IMR-90 (cell line): ENCODE measurements around the gene ADAMTSL5. TPM values are rescaled to one million over a fixed set of nuclear protein-coding genes. Genes with fewer than 3 reads are reported as not detected.

Source experiments
- ATAC-seq: fragments of 200-7000 bp; cut with Tn5 transposase; 2 replicates; pipeline ENCODE4 v1.9.1; 2020; ENCODE audit warnings: low read depth, mild to moderate bottlenecking, moderate library complexity
- BruUV-seq: library from RNA; stranded (reverse); fragments of 400-500 nt; replicated peaks from 2 replicates; lab custom pipeline; 2021; lab: Mats Ljungman, UMichigan
- CTCF ChIA-PET: fragments of 300-600 bp; formaldehyde crosslinking; extraction: SDS; loops from one replicate; lab custom pipeline; 2021; ENCODE audit warnings: antibody characterized with exemption; lab: Yijun Ruan, JAX
- POLR2A ChIA-PET: fragments of 300-600 bp; sonication (Branson Sonifier 250); formaldehyde crosslinking; loops from one replicate; lab custom pipeline; 2022; ENCODE audit warnings: antibody characterized with exemption; ENCODE audit not compliant: unreplicated experiment; lab: Charles Lee
- DNase-seq: peaks from one replicate; pipeline ENCODE4 v3.0.0; 2013
- H2AFZ ChIP-seq: replicated peaks from 2 replicates; pipeline ENCODE3; 2013; ENCODE audit warnings: low read length, mild to moderate bottlenecking; ENCODE audit not compliant: poor library complexity
- H2AK5ac ChIP-seq: 2 replicates; pipeline ENCODE4 v1.6.1; 2013; ENCODE audit warnings: low read depth, low read length, inconsistent platforms
- H2AK9ac ChIP-seq: replicated peaks from 2 replicates; pipeline ENCODE3; 2013; ENCODE audit warnings: mild to moderate bottlenecking, low read depth, low read length, moderate library complexity; ENCODE audit not compliant: poor library complexity
- H2BK120ac ChIP-seq: 2 replicates; pipeline ENCODE4 v1.6.1; 2013; ENCODE audit warnings: low read depth, low read length, inconsistent platforms
- H2BK15ac ChIP-seq: 3 replicates; pipeline ENCODE4 v1.6.1; 2013; ENCODE audit warnings: low read depth, low read length, inconsistent platforms
- H2BK20ac ChIP-seq: 2 replicates; pipeline ENCODE4 v1.6.1; 2013; ENCODE audit warnings: low read depth, mild to moderate bottlenecking, inconsistent platforms, low read length, moderate library complexity
- H2BK5ac ChIP-seq: 2 replicates; pipeline ENCODE4 v1.6.1; 2013; ENCODE audit warnings: mild to moderate bottlenecking, low read depth, low read length, inconsistent platforms; ENCODE audit not compliant: poor library complexity, severe bottlenecking
- H3K14ac ChIP-seq: replicated peaks from 2 replicates; pipeline ENCODE4 v1.6.1; 2013; ENCODE audit warnings: low read depth, low read length, inconsistent platforms
- H3K18ac ChIP-seq: 2 replicates; pipeline ENCODE4 v1.6.1; 2013; ENCODE audit warnings: low read depth, low read length, control low read depth
- H3K23ac ChIP-seq: 2 replicates; pipeline ENCODE4 v1.6.1; 2013; ENCODE audit warnings: low read depth, low read length, inconsistent platforms
- H3K27ac ChIP-seq: 2 replicates; pipeline ENCODE4 v1.5.1; 2013; ENCODE audit warnings: mild to moderate bottlenecking, control low read depth, low read length; ENCODE audit not compliant: insufficient read depth
- H3K27me3 ChIP-seq: 2 replicates; pipeline ENCODE4 v1.6.1; 2013; ENCODE audit warnings: low read length; ENCODE audit not compliant: control insufficient read depth, insufficient read depth
- H3K36me3 ChIP-seq: 2 replicates; pipeline ENCODE4 v1.6.1; 2013; ENCODE audit warnings: low read length, mixed read lengths; ENCODE audit not compliant: control insufficient read depth, insufficient read depth
- H3K4ac ChIP-seq: 2 replicates; pipeline ENCODE4 v1.6.1; 2013; ENCODE audit warnings: low read depth, low read length, inconsistent platforms
- H3K4me1 ChIP-seq: 2 replicates; pipeline ENCODE4 v1.6.1; 2013; ENCODE audit warnings: low read length, mixed read lengths; ENCODE audit not compliant: control insufficient read depth, insufficient read depth
- H3K4me2 ChIP-seq: 2 replicates; pipeline ENCODE4 v1.6.1; 2013; ENCODE audit warnings: low read depth, mild to moderate bottlenecking, control low read depth, low read length, moderate library complexity
- H3K4me3 ChIP-seq: 2 replicates; pipeline ENCODE4 v1.5.1; 2013; ENCODE audit warnings: low read depth, mild to moderate bottlenecking, control low read depth, low read length, moderate library complexity; ENCODE audit not compliant: insufficient read depth
- H3K56ac ChIP-seq: 2 replicates; pipeline ENCODE4 v1.6.1; 2013; ENCODE audit warnings: low read length, inconsistent platforms; ENCODE audit not compliant: insufficient read depth; ENCODE audit errors: extremely low read depth
- H3K79me1 ChIP-seq, 2 experiments: 2 replicates each; pipeline ENCODE4 v1.6.1; 2013; ENCODE audit warnings: low read length in 2 of 2, inconsistent platforms in 1 of 2, low read depth in 1 of 2
- H3K9ac ChIP-seq: 2 replicates; pipeline ENCODE4 v1.6.1; 2013; ENCODE audit warnings: low read depth, low read length, control low read depth
- H3K9me1 ChIP-seq: 2 replicates; pipeline ENCODE4 v1.6.1; 2013; ENCODE audit warnings: low read length, inconsistent platforms; ENCODE audit not compliant: insufficient read depth
- H3K9me3 ChIP-seq: 2 replicates; pipeline ENCODE4 v1.6.1; 2013; ENCODE audit warnings: low read length; ENCODE audit not compliant: control insufficient read depth, insufficient read depth
- H4K20me1 ChIP-seq: 2 replicates; pipeline ENCODE4 v1.6.1; 2013; ENCODE audit warnings: low read length, inconsistent platforms; ENCODE audit not compliant: insufficient read depth
- H4K5ac ChIP-seq: 2 replicates; pipeline ENCODE4 v1.6.1; 2013; ENCODE audit warnings: mild to moderate bottlenecking, low read depth, low read length, control low read depth
- H4K8ac ChIP-seq, 2 experiments: 2 replicates each; pipeline ENCODE4 v1.6.1; 2013; ENCODE audit warnings: low read depth in 2 of 2, low read length in 2 of 2, control low read depth in 1 of 2, inconsistent platforms in 1 of 2
- H4K91ac ChIP-seq: 2 replicates; pipeline ENCODE4 v1.6.1; 2013; ENCODE audit warnings: low read depth, low read length, inconsistent platforms; ENCODE audit not compliant: insufficient read depth
- BHLHE40 ChIP-seq: fragments of 150-350 bp; IDR thresholded peaks from 2 replicates; pipeline ENCODE4 v1.6.1; 2016; ENCODE audit warnings: mild to moderate bottlenecking, low read depth, low read length
- CHD1 ChIP-seq: IDR thresholded peaks from 2 replicates; pipeline ENCODE4 v1.6.1; 2012; ENCODE audit warnings: low read depth, low read length, improper control_type of control experiment
- CTCF ChIP-seq: conservative IDR thresholded peaks from 2 replicates; pipeline ENCODE4 v1.5.1; 2012; ENCODE audit warnings: mild to moderate bottlenecking, low read depth, low read length, improper control_type of control experiment
- ELK1 ChIP-seq: fragments of 150-350 bp; IDR thresholded peaks from 2 replicates; pipeline ENCODE4 v1.6.1; 2016; ENCODE audit warnings: low read depth, mild to moderate bottlenecking, low read length, moderate library complexity, borderline replicate concordance
- FOS ChIP-seq: fragments of 150-350 bp; IDR thresholded peaks from 2 replicates; pipeline ENCODE4 v1.6.1; 2016; ENCODE audit warnings: low read depth, low read length
- MAFK ChIP-seq: IDR thresholded peaks from 2 replicates; pipeline ENCODE4 v1.6.1; 2012; ENCODE audit warnings: low read depth, low read length, improper control_type of control experiment
- MAZ ChIP-seq: IDR thresholded peaks from 2 replicates; pipeline ENCODE4 v1.6.1; 2012; ENCODE audit warnings: low read depth, mild to moderate bottlenecking, low read length, improper control_type of control experiment, moderate library complexity, borderline replicate concordance
- MXI1 ChIP-seq: IDR thresholded peaks from 2 replicates; pipeline ENCODE4 v1.6.1; 2012; ENCODE audit warnings: low read depth, mild to moderate bottlenecking, low read length, moderate library complexity, borderline replicate concordance
- POLR2A ChIP-seq: IDR thresholded peaks from 2 replicates; pipeline ENCODE4 v1.6.1; 2012; ENCODE audit warnings: mild to moderate bottlenecking, low read depth, low read length
- RCOR1 ChIP-seq: IDR thresholded peaks from 2 replicates; pipeline ENCODE4 v1.6.1; 2012; ENCODE audit warnings: mild to moderate bottlenecking, low read length, improper control_type of control experiment; ENCODE audit not compliant: insufficient replicate concordance
- RFX5 ChIP-seq: IDR thresholded peaks from 2 replicates; pipeline ENCODE4 v1.8.0; 2012; ENCODE audit warnings: low read depth, mild to moderate bottlenecking, low read length, moderate library complexity
- SMC3 ChIP-seq: fragments of 150-350 bp; IDR thresholded peaks from 2 replicates; pipeline ENCODE4 v1.6.1; 2016; ENCODE audit warnings: low read depth, mild to moderate bottlenecking, antibody characterized with exemption, low read length, moderate library complexity
- USF2 ChIP-seq: fragments of 150-350 bp; IDR thresholded peaks from 2 replicates; pipeline ENCODE4 v1.6.1; 2017; ENCODE audit warnings: mild to moderate bottlenecking, antibody characterized with exemption, low read length, low read depth
- WGBS, 2 experiments: methylation state at CpG; one replicate each; pipeline versions ENCODE4 v1.1.5 to v1.1.7; 2013; ENCODE audit warnings: missing lambda C conversion rate in 2 of 2; ENCODE audit not compliant: insufficient read length in 1 of 2; ENCODE audit errors: extremely low coverage in 2 of 2; 5-methylcytosine and 5-hydroxymethylcytosine counted together
- dilution Hi-C: fragments of 300-500 bp; cut with HindIII; formaldehyde crosslinking; loops from one replicate; pipeline ENCODE4 v1.14.3; 2018; ENCODE audit warnings: low sequenced_read_pairs; ENCODE audit not compliant: unreplicated experiment
- in situ Hi-C: fragments of 300-500 bp; cut with MboI; formaldehyde crosslinking; loops from 3 replicates; pipeline ENCODE4 v1.14.3; 2019; ENCODE audit warnings: low sequenced_read_pairs, inconsistent platforms, mixed read lengths
- intact Hi-C: fragments of 100-400 bp; cut with micrococcal nuclease; formaldehyde crosslinking; loops from 2 replicates; pipeline ENCODE4 v1.10.0; 2022
- polyA plus RNA-seq, 3 experiments: library from polyadenylated mRNA; depleted of rRNA; stranded (reverse); fragments of >200 nt; gene quantifications; 2 replicates each; pipeline ENCODE4 v1.2.3, GENCODE V29; 2012; ENCODE audit warnings: low replicate concordance in 1 of 3
- total RNA-seq: library from RNA; depleted of rRNA; stranded (reverse); fragments of >200 nt; gene quantifications from 2 replicates; pipeline ENCODE4 v1.2.3, GENCODE V29; 2012

Gene ADAMTSL5
- total and polyA plus RNA-seq, 2 of the 4 experiments (the other 2 are of a cell fraction), result 0.90 to 10.8 TPM

GRCh38 chr19:1527650-1528309, 15.0 kb upstream of the ADAMTSL5 start:
- ATAC-seq (no peak), DNase-seq (no peak)
- H3K14ac ChIP-seq, result no peak overlapping the region
- H2BK5ac ChIP-seq, result no peak overlapping the region
- ChIA-PET CTCF (no interaction called here), POLR2A (interaction anchor here (0.7 kb wide), 1 partner anchor 126 kb away, joined by 4 read pairs; no protein-coding TSS in a partner anchor)
- no peak for TF ChIP-seq FOS
- no peak for TF ChIP-seq RFX5
- no peak for TF ChIP-seq USF2
- no peak for TF ChIP-seq SMC3
- TF ChIP-seq MXI1, result no peak
- no peak for TF ChIP-seq ELK1
- no peak for TF ChIP-seq CTCF
- TF ChIP-seq CHD1, result no peak
- TF ChIP-seq MAZ, result no peak
- no peak for TF ChIP-seq MAFK
- TF ChIP-seq BHLHE40, result no peak
- TF ChIP-seq POLR2A, result no peak
- TF ChIP-seq RCOR1, result no peak
- no peak overlapping the region for H3K9ac ChIP-seq
- H4K91ac ChIP-seq, result no peak overlapping the region
- no TSS peak for BruUV-seq
- H3K27ac ChIP-seq, result no peak overlapping the region
- H3K4ac ChIP-seq, result no peak overlapping the region
- H2BK15ac ChIP-seq, result no peak overlapping the region
- H3K56ac ChIP-seq, result no peak overlapping the region
- H4K5ac ChIP-seq, result no peak overlapping the region
- no peak overlapping the region for H3K4me3 ChIP-seq
- H3K4me1 ChIP-seq, result no peaks in the 10 kb centered on the region; the same call in 1 of the 2 replicates
- H2AK5ac ChIP-seq, result no peak overlapping the region
- H3K9me3 ChIP-seq, result no peaks in the 10 kb centered on the region
- no peak overlapping the region for H3K18ac ChIP-seq
- H3K9me1 ChIP-seq, result peaks cover 4% of the 10 kb centered on the region; the same call in 1 of the 2 replicates
- no peak overlapping the region for H2BK20ac ChIP-seq
- 77% methylated on average over 18 of the region's 27 CpGs; no CpG with 5 or more reads in 1 of the 2 experiments for WGBS, 2 experiments
- intact Hi-C loops (no loop called here), dilution Hi-C loops (no loop called here), in situ Hi-C loops (loop anchor here (25.0 kb wide), 1 partner anchor 260 kb away; no protein-coding TSS in a partner anchor)
- peaks cover 7% of the 10 kb centered on the region; the same call in 1 of the 2 replicates for H4K20me1 ChIP-seq
- H3K4me2 ChIP-seq, result no peak overlapping the region
- H3K23ac ChIP-seq, result no peak overlapping the region
- no peak overlapping the region for H2AK9ac ChIP-seq
- H2BK120ac ChIP-seq, result no peak overlapping the region
- H2AFZ ChIP-seq, result no peak overlapping the region
- H3K79me1 ChIP-seq, result no peaks in the 10 kb centered on the region
- no peaks in the 10 kb centered on the region for H3K36me3 ChIP-seq
- H3K27me3 ChIP-seq, result peaks cover 27% of the 10 kb centered on the region
- H4K8ac ChIP-seq, result no peak overlapping the region
